ENCODE measurements around the gene LGI1. TPM values are rescaled to one million over a fixed set of nuclear protein-coding genes. Genes with fewer than 3 reads are reported as not detected.

LGI1 gene
- total and polyA plus RNA-seq, 2 experiments from 2014 or later: not detected

DNA sequence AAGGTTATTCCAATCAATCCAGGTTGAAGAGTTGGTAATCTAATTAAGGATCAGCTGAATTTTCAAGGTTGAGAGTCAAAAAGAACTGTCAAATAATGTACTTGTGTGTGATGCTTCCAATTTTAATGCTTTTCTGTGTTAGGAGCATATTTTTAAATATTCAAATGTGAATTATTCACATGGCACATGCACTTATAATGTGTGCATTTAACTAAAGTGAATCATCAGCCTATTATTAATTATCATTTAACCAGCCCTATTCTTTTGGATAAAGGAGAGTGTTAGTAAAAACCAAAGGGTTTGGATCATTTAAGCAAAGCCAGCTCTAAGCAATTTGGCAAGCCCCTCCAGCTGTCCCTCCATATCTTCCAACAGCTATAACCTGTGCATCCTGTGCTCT lies 11.2 kb downstream of the LGI1 start:
- no peak for DNase-seq (ENCODE audit: low read depth in 1 of 2, low spot score in 1 of 2)
- TF ChIP-seq, protein P1, sequence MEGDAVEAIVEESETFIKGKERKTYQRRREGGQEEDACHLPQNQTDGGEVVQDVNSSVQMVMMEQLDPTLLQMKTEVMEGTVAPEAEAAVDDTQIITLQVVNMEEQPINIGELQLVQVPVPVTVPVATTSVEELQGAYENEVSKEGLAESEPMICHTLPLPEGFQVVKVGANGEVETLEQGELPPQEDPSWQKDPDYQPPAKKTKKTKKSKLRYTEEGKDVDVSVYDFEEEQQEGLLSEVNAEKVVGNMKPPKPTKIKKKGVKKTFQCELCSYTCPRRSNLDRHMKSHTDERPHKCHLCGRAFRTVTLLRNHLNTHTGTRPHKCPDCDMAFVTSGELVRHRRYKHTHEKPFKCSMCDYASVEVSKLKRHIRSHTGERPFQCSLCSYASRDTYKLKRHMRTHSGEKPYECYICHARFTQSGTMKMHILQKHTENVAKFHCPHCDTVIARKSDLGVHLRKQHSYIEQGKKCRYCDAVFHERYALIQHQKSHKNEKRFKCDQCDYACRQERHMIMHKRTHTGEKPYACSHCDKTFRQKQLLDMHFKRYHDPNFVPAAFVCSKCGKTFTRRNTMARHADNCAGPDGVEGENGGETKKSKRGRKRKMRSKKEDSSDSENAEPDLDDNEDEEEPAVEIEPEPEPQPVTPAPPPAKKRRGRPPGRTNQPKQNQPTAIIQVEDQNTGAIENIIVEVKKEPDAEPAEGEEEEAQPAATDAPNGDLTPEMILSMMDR (IDR thresholded peaks at IDR 0.05; ENCODE audit: low read depth, low read length): no peak
- H3K9me3 ChIP-seq (ENCODE audit: low read depth): no peaks in the 10 kb centered on the region
- no peaks in the 10 kb centered on the region for H3K27me3 ChIP-seq
- no peaks in the 10 kb centered on the region for H3K4me1 ChIP-seq (ENCODE audit: low read depth)
- H3K27ac ChIP-seq: no peak overlapping the region
- H3K4me3 ChIP-seq: no peak overlapping the region
- no peaks in the 10 kb centered on the region for H3K36me3 ChIP-seq

DNA sequence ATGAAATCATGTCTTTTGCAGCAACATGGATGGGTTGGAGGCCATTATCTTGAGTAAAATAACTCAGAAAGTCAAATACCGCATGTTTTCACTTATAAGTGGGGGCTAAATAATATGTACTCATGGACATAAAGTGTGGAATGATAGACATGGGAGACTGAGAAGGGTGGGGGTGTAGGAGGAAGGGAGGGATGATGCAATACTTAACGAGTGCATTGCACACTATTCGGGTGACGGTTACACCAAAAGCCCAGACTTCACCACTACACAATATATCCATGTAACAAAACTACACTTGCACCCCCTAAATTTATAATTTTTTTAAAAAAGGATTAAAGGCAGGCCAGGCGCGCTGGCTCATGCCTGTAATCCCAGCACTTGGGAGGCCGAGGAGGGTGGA lies 13.6 kb downstream of the LGI1 start:
- TF ChIP-seq, protein P1 (IDR thresholded peaks at IDR 0.05; ENCODE audit: low read depth, low read length): no peak
- Histone ChIP-seq H3K27me3 (no peaks in the 10 kb centered on the region), H3K4me1 (ENCODE audit: low read depth) (no peaks in the 10 kb centered on the region), H3K27ac (no peak overlapping the region), H3K4me3 (no peak overlapping the region), H3K9me3 (ENCODE audit: low read depth) (no peaks in the 10 kb centered on the region), H3K36me3 (no peaks in the 10 kb centered on the region)
- no peak for DNase-seq (ENCODE audit: low read depth in 1 of 2, low spot score in 1 of 2)

DNA sequence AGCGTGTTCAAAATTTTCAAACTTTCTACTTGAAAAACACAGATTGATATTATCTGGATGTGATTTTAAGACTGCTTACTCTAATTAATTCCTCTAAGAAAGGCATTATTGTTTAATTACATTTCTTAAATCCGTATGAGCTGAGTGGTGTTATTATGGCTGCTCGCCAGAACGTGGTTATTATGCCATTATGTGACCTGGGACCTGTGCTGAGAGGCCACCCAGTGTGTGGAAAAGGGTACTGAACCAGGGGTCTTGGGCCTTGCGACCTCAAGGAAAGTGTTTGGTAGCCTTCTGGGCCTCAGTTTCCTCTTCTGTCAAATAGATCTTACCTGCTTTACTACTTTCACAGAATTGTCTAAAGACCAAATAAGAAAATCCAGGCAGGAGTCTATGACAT lies 15.4 kb downstream of the LGI1 start:
- no peaks in the 10 kb centered on the region for H3K36me3 ChIP-seq
- TF ChIP-seq, protein P1 (IDR thresholded peaks at IDR 0.05; ENCODE audit: low read depth, low read length): no peak
- no peak for DNase-seq (ENCODE audit: low read depth in 1 of 2, low spot score in 1 of 2)
- H3K27me3 ChIP-seq: no peaks in the 10 kb centered on the region
- no peak overlapping the region for H3K27ac ChIP-seq
- H3K4me3 ChIP-seq: no peak overlapping the region
- no peaks in the 10 kb centered on the region for H3K9me3 ChIP-seq (ENCODE audit: low read depth)
- H3K4me1 ChIP-seq (ENCODE audit: low read depth): no peaks in the 10 kb centered on the region

- Histone ChIP-seq H3K36me3 (no peaks in the 10 kb centered on the region), H3K27ac (no peak overlapping the region), H3K27me3 (no peaks in the 10 kb centered on the region), H3K4me1 (ENCODE audit: low read depth) (no peaks in the 10 kb centered on the region), H3K9me3 (ENCODE audit: low read depth) (no peaks in the 10 kb centered on the region), H3K4me3 (no peak overlapping the region)
- TF ChIP-seq, protein P1 (IDR thresholded peaks at IDR 0.05; ENCODE audit: low read depth, low read length): no peak
- DNase-seq (ENCODE audit: low read depth in 1 of 2, low spot score in 1 of 2): no peak
Observed at GRCh38 chr10:93773705-93774104, 16.0 kb downstream of the LGI1 start.

DNA sequence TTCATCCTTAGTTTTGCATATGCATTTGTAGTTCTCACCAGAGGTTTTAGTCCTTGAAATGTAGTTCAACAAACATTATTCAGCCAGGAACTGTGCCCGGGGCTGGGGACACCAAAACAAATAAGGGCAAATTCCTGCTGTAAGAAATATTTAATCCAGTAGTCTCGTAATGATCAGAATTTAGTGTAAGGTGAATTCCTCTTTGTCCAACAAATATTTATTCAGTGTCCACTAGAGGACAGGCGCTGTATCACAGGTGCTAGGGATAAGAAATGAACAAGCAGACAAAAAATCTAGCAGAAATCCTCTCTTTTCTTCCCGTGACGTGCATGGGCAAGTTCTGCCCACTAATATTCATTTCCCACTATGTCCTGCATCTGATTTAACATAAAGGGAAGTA lies 17.6 kb downstream of the LGI1 start:
- TF ChIP-seq, protein P1 (IDR thresholded peaks at IDR 0.05; ENCODE audit: low read depth, low read length): no peak
- no peaks in the 10 kb centered on the region for H3K4me1 ChIP-seq (ENCODE audit: low read depth)
- no peaks in the 10 kb centered on the region for H3K27me3 ChIP-seq
- no peak overlapping the region for H3K27ac ChIP-seq
- no peak overlapping the region for H3K4me3 ChIP-seq
- no peaks in the 10 kb centered on the region for H3K9me3 ChIP-seq (ENCODE audit: low read depth)
- no peak for DNase-seq (ENCODE audit: low read depth in 1 of 2, low spot score in 1 of 2)
- H3K36me3 ChIP-seq: no peaks in the 10 kb centered on the region

GRCh38 chr10:93777092-93777491 lies 19.4 kb downstream of the LGI1 start:
- DNase-seq (ENCODE audit: low read depth in 1 of 2, low spot score in 1 of 2): no peak
- no peaks in the 10 kb centered on the region for H3K4me1 ChIP-seq (ENCODE audit: low read depth)
- H3K4me3 ChIP-seq: no peak overlapping the region
- no peaks in the 10 kb centered on the region for H3K36me3 ChIP-seq
- no peaks in the 10 kb centered on the region for H3K27me3 ChIP-seq
- no peak overlapping the region for H3K27ac ChIP-seq
- H3K9me3 ChIP-seq (ENCODE audit: low read depth): no peaks in the 10 kb centered on the region
- TF ChIP-seq, protein P1 (IDR thresholded peaks at IDR 0.05; ENCODE audit: low read depth, low read length): no peak

Measured in cardiac muscle cell (in vitro differentiated cells and primary cell).